Transverse colon (tissue), 4 donors: Measurements from ENCODE around the gene CHPF. TPM values are rescaled to one million over a fixed set of nuclear protein-coding genes. Genes with fewer than 3 reads are reported as not detected.

ENCODE experiments used
- DNase-seq: peaks from one replicate; pipeline ENCODE4 v3.0.0-alpha.2; 2019
- H3K27ac ChIP-seq, 4 donors: fragments of 200-600 bp; sonication (generic); 2 replicates each; pipeline ENCODE4 v1.5.1; 2016 to 2018; ENCODE audit warnings: inconsistent platforms in 4 of 4
- H3K27me3 ChIP-seq: fragments of 200-600 bp; sonication (generic); 2 replicates; pipeline ENCODE4 v1.5.1; 2017; ENCODE audit warnings: inconsistent platforms
- H3K36me3 ChIP-seq, 4 donors: fragments of 200-600 bp; sonication (generic); 2 replicates each; pipeline ENCODE4 v1.5.1; 2017 to 2019; ENCODE audit warnings: inconsistent platforms in 4 of 4
- H3K4me1 ChIP-seq, 4 donors: fragments of 200-600 bp; sonication (generic); 2 replicates each; pipeline ENCODE4 v1.5.1; 2017 to 2020; ENCODE audit warnings: inconsistent platforms in 4 of 4
- H3K4me3 ChIP-seq, 4 donors: fragments of 200-600 bp; sonication (generic); 1 replicate in 1 of 4; 2 replicates in 3 of 4; pipeline versions ENCODE4 v1.5.1 to v1.6.1; 2017 to 2019; ENCODE audit warnings: inconsistent platforms in 4 of 4
- H3K9me3 ChIP-seq, 2 donors: fragments of 200-600 bp; sonication (generic); 2 replicates each; pipeline ENCODE4 v1.5.1; 2017 to 2019; ENCODE audit warnings: inconsistent platforms in 2 of 2
- EP300 ChIP-seq: sonication (generic); formaldehyde crosslinking; IDR thresholded peaks from one replicate; pipeline ENCODE4 v1.6.1; 2017; ENCODE audit warnings: antibody characterized with exemption, low read depth
- POLR2A ChIP-seq: fragments of 450-650 bp; IDR thresholded peaks from one replicate; pipeline ENCODE4 v1.6.1; 2016; ENCODE audit warnings: antibody characterized with exemption, mild to moderate bottlenecking, moderate library complexity
- POLR2AphosphoS5 ChIP-seq, 3 donors: sonication (generic); formaldehyde crosslinking; IDR thresholded peaks; one replicate each; pipeline ENCODE4 v1.6.1; 2016; ENCODE audit warnings: antibody characterized with exemption in 3 of 3
- WGBS, 2 donors: methylation state at CpG; one replicate each; pipeline ENCODE4 v1.1.5; 2018; ENCODE audit warnings: low coverage in 1 of 2; 5-methylcytosine and 5-hydroxymethylcytosine counted together
- in situ Hi-C, 4 donors: fragments of 200-750 bp; cut with MboI; loops; one replicate each; pipeline versions ENCODE4 v1.15.0 to v1.15.1; 2017; ENCODE audit warnings: low sequenced_read_pairs in 3 of 4, low pct_ligation_motif_present in 1 of 4, low pct_unique_long_range_greater_than_20kb in 1 of 4
- intact Hi-C: fragments of 100-400 bp; cut with DNase I; formaldehyde crosslinking; loops from one replicate; pipeline ENCODE4 v1.15.1; 2023; ENCODE audit warnings: low total_unique reads
- total RNA-seq, 4 donors: library from RNA; depleted of rRNA; stranded (reverse); fragments of >200 nt; gene quantifications; one replicate each; pipeline ENCODE4 v1.1.0, GENCODE V29; 2016
- TF ChIP-seq, protein P1 (sequence below), 5 experiments: fragments of 200-600 bp in 3 of 5; fragments of 450-650 bp in 2 of 5; sonication (generic) in 3 of 5; IDR thresholded peaks; 1 replicate in 2 of 5; 2 replicates in 3 of 5; pipeline ENCODE4 v1.5.1; 2016 to 2017; ENCODE audit warnings: antibody characterized with exemption in 5 of 5, inconsistent platforms in 3 of 5, mild to moderate bottlenecking in 2 of 5, moderate library complexity in 1 of 5

The CHPF gene
- total RNA-seq, 4 donors from 2014 or later: 21.1 to 58.2 (median 52.1) TPM

DNA sequence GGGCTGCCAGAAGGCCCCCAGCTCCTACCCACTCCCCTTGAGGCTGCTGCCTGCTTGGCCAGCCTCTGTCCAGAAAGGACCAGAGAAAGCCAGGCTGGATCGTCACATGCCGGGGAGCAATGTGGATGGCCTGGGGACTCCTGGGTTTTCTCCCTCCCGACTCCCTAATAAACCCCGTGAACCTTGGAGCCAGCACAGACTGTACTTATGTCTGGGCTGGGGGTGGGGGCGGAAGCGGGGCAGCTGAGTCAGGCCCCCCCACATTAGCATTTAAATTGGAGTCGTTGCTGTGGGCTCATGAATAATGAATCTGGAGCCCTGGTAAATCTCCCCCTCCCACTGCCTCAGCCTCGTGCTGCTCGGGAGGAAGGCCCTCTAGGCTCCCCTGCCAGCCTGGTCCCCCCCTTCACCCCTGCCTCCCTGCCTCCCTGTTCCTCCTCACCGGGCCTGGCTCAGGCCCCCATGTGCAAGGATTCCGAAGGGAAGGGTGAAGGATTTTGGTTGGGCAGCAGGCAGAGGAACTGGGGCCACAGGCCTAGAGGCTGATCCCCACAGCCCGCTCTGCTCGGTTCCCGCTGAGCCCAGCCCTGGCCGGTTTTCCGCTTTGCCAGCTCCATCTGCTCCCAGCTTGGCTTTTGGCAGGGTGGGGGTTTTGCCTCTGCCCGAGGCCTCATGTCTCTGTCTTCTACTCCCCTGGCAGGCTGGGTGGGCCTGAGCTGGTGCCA, 36.6 kb downstream of the CHPF start:
- H3K9me3 ChIP-seq: no peaks in the 10 kb centered on the region
- intact Hi-C loops (no loop called here), in situ Hi-C loops (no loop called here)
- 89 to 94% methylated on average over 4 to 17 of the region's 17 CpGs for WGBS, 2 donors
- peaks cover 6 to 18% (median 13%) of the 10 kb centered on the region in 4 donors for H3K4me1 ChIP-seq
- no peak for DNase-seq
- TF ChIP-seq POLR2AphosphoS5 (IDR thresholded peaks at IDR 0.05) (no peak), POLR2A (no peak), EP300 (no peak)
- TF ChIP-seq, protein P1, sequence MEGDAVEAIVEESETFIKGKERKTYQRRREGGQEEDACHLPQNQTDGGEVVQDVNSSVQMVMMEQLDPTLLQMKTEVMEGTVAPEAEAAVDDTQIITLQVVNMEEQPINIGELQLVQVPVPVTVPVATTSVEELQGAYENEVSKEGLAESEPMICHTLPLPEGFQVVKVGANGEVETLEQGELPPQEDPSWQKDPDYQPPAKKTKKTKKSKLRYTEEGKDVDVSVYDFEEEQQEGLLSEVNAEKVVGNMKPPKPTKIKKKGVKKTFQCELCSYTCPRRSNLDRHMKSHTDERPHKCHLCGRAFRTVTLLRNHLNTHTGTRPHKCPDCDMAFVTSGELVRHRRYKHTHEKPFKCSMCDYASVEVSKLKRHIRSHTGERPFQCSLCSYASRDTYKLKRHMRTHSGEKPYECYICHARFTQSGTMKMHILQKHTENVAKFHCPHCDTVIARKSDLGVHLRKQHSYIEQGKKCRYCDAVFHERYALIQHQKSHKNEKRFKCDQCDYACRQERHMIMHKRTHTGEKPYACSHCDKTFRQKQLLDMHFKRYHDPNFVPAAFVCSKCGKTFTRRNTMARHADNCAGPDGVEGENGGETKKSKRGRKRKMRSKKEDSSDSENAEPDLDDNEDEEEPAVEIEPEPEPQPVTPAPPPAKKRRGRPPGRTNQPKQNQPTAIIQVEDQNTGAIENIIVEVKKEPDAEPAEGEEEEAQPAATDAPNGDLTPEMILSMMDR (IDR thresholded peaks at IDR 0.05): no peak
- no peak overlapping the region for H3K4me3 ChIP-seq
- H3K27ac ChIP-seq: no peak overlapping the region
- peaks cover 0 to 12% (median 3%) of the 10 kb centered on the region in 4 donors for H3K36me3 ChIP-seq
- H3K27me3 ChIP-seq: peaks cover 23% of the 10 kb centered on the region

DNA sequence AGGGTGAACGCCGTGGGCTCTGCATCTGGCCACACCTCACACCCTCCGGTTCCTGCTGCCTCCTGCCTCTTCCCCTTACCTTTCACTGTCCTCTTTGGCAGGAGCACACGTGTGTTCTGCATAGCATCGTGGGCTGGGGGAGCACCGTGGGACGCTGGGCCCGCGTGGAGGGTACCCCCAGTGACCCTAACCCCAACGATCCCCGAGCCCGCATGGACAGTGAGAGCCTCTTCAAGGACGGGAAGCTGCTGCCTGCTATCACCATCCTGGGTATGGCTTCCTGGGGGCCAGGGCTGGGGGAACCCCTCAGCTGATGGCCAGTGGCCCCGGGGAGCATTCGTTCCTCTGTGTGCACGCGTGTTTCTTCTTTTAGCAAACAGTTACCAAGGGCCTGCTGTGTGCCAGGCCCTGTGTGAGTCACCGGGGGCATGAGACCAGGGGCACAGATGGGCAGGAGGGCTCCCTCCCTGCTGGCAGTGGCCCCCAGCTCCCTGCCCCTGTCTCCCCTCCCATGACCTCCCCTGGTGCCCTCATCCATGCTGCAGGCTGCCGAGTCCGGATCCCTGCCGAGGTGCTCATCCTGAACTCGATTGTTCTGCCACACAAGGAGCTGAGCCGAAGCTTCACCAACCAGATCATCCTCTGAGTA, 37.3 kb downstream of the CHPF start:
- intact Hi-C loops: no loop called here

GRCh38 chr2:219505585-219505984, 38.0 kb downstream of the CHPF start:
- Histone ChIP-seq H3K27me3 (peaks cover 9% of the 10 kb centered on the region), H3K27ac (no peak overlapping the region), H3K4me3 (no peak overlapping the region), H3K4me1 (peaks cover 6 to 18% (median 13%) of the 10 kb centered on the region in 4 donors), H3K9me3 (no peaks in the 10 kb centered on the region), H3K36me3 (peaks cover 0 to 12% (median 3%) of the 10 kb centered on the region in 4 donors)
- no peak for DNase-seq
- TF ChIP-seq POLR2AphosphoS5 (IDR thresholded peaks at IDR 0.05) (no peak), POLR2A (no peak), EP300 (no peak)
- TF ChIP-seq, protein P1 (IDR thresholded peaks at IDR 0.05): no peak
- WGBS, 2 donors: 88% methylated on average over 9 of the region's 9 CpGs; no CpG with 5 or more reads in 1 of the 2 donors
- intact Hi-C loops (no loop called here), in situ Hi-C loops (no loop called here)

More for the DNA sequence above, 37.3 kb downstream of the CHPF start:
- no peak overlapping the region for H3K4me3 ChIP-seq
- H3K36me3 ChIP-seq: peaks cover 0 to 12% (median 3%) of the 10 kb centered on the region in 4 donors
- no peaks in the 10 kb centered on the region for H3K9me3 ChIP-seq
- DNase-seq: no peak
- peaks cover 6 to 18% (median 13%) of the 10 kb centered on the region in 4 donors for H3K4me1 ChIP-seq
- H3K27ac ChIP-seq: no peak overlapping the region
- TF ChIP-seq POLR2AphosphoS5 (IDR thresholded peaks at IDR 0.05) (no peak), EP300 (no peak), POLR2A (no peak)
- TF ChIP-seq, protein P1 (IDR thresholded peaks at IDR 0.05): no peak
- 86 to 100% methylated on average over 3 to 20 of the region's 23 CpGs for WGBS, 2 donors
- peaks cover 16% of the 10 kb centered on the region for H3K27me3 ChIP-seq
- in situ Hi-C loops: no loop called here

DNA sequence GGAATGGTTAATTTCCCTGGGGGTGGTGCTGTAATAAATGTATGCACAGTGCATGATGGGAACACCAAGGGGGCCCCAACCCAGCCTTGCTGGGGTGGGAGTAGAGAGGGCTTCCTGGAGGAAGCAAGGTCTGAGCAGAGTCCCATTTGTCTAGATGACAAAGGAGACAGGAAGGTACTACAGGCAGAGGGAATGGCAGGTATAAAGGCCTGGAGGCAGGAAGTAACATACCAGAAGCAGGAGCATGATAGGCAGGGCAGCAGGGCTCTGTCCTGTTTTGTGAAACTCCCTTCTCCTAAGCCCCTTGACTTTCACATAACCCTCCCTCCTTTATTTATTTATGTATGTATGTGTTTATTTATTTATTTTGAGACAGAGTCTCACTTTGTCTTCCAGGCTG, 41.0 kb downstream of the CHPF start:
- intact Hi-C loops: no loop called here
- TF ChIP-seq POLR2A (no peak), POLR2AphosphoS5 (IDR thresholded peaks at IDR 0.05) (no peak), EP300 (no peak)
- TF ChIP-seq, protein P1 (IDR thresholded peaks at IDR 0.05): no peak
- in situ Hi-C loops: no loop called here
- H3K9me3 ChIP-seq: no peaks in the 10 kb centered on the region
- H3K4me1 ChIP-seq: peaks cover 0 to 14% (median 11%) of the 10 kb centered on the region in 4 donors
- no peak overlapping the region for H3K4me3 ChIP-seq
- DNase-seq: no peak
- H3K27me3 ChIP-seq: no peaks in the 10 kb centered on the region
- no peak overlapping the region for H3K27ac ChIP-seq
- peaks cover 0 to 12% (median 3%) of the 10 kb centered on the region in 4 donors for H3K36me3 ChIP-seq
